ENCODE measurements around the gene MME.

DNA sequence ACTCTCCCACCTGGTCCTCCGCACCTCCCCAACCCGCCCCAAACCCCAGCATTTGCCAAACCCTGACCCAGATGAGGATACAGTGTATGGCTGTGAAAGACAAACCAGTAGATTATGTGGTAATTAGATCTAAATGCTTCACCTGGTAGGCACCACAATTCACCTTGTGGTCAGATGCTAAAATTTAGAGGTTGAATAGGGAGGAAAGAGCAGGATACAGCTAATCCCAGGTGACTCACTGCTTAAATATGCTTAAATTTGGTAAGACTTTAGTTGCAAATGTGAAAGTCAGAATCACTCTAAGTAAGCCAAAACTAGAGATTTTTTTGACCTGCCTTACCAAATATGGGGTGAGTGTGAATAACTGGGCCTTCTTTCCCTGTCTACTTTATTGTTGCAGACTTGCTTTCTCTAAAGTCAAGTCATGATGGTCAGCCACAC is 105.5 kb downstream of the MME start:
- no peak for TF ChIP-seq EZH2phosphoT487 (IDR thresholded peaks at IDR 0.05; ENCODE audit: borderline replicate concordance, low read depth, low read length)
- TF ChIP-seq, protein P1, sequence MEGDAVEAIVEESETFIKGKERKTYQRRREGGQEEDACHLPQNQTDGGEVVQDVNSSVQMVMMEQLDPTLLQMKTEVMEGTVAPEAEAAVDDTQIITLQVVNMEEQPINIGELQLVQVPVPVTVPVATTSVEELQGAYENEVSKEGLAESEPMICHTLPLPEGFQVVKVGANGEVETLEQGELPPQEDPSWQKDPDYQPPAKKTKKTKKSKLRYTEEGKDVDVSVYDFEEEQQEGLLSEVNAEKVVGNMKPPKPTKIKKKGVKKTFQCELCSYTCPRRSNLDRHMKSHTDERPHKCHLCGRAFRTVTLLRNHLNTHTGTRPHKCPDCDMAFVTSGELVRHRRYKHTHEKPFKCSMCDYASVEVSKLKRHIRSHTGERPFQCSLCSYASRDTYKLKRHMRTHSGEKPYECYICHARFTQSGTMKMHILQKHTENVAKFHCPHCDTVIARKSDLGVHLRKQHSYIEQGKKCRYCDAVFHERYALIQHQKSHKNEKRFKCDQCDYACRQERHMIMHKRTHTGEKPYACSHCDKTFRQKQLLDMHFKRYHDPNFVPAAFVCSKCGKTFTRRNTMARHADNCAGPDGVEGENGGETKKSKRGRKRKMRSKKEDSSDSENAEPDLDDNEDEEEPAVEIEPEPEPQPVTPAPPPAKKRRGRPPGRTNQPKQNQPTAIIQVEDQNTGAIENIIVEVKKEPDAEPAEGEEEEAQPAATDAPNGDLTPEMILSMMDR (conservative IDR thresholded peaks at IDR 0.05; ENCODE audit: low read length): no peak
